Measurements from ENCODE around the gene CD276. TPM values are rescaled to one million over a fixed set of nuclear protein-coding genes. Genes with fewer than 3 reads are reported as not detected.
"Not testable (repeated sequence)": the region's sequence is repeated elsewhere in the genome, so short reads cannot be mapped to it uniquely, and the experiment has no call there.

The CD276 gene
- total RNA-seq, 2 experiments from 2014 or later: not detected

- Histone ChIP-seq H3K4me1 (ENCODE audit: insufficient read depth, low read length, poor library complexity, severe bottlenecking) (peaks cover 10% of the 10 kb centered on the region), H3K4me3 (ENCODE audit: low read depth, low read length, poor library complexity, severe bottlenecking) (no peak overlapping the region), H3K9me3 (ENCODE audit: low read length) (no peaks in the 10 kb centered on the region), H4K20me1 (ENCODE audit: insufficient read depth, low read length) (no peaks in the 10 kb centered on the region), H3K9me2 (ENCODE audit: insufficient read depth, low read length) (no peaks in the 10 kb centered on the region), H3K27ac (ENCODE audit: low read depth, low read length, poor library complexity, severe bottlenecking) (no peak overlapping the region), H3K79me2 (ENCODE audit: insufficient read depth, low read depth, low read length) (no peaks in the 10 kb centered on the region), H3K36me3 (ENCODE audit: insufficient read depth, low read length) (no peaks in the 10 kb centered on the region), H2AFZ (ENCODE audit: low read length) (no peak overlapping the region), H3K4me2 (ENCODE audit: low read length) (no peak overlapping the region)
- ChIA-PET CTCF (ENCODE audit: unreplicated experiment) (interaction anchor here (0.6 to 1.5 kb wide), 3 partner anchors 23 to 459 kb away, joined by 4 to 5 read pairs (median 4); no protein-coding TSS in a partner anchor), POLR2A (no interaction called here)
- TF ChIP-seq CTCF (conservative IDR thresholded peaks at IDR 0.05; ENCODE audit: low read length): peak; percentile 98
- TF ChIP-seq EZH2phosphoT487 (IDR thresholded peaks at IDR 0.05; ENCODE audit: borderline replicate concordance, low read depth, low read length): no peak
- no TSS peak for BruUV-seq (replicated peaks)
- intact Hi-C loops (cut with micrococcal nuclease; ENCODE audit: unreplicated experiment): loop anchor here (1.0 to 5.0 kb wide), 6 partner anchors 23 to 458 kb away; no protein-coding TSS in a partner anchor
- DNase-seq (ENCODE audit: low spot score): peak; percentile 80
Measured at GRCh38 chr15:73700041-73700842, 16.1 kb downstream of the CD276 start.

DNA sequence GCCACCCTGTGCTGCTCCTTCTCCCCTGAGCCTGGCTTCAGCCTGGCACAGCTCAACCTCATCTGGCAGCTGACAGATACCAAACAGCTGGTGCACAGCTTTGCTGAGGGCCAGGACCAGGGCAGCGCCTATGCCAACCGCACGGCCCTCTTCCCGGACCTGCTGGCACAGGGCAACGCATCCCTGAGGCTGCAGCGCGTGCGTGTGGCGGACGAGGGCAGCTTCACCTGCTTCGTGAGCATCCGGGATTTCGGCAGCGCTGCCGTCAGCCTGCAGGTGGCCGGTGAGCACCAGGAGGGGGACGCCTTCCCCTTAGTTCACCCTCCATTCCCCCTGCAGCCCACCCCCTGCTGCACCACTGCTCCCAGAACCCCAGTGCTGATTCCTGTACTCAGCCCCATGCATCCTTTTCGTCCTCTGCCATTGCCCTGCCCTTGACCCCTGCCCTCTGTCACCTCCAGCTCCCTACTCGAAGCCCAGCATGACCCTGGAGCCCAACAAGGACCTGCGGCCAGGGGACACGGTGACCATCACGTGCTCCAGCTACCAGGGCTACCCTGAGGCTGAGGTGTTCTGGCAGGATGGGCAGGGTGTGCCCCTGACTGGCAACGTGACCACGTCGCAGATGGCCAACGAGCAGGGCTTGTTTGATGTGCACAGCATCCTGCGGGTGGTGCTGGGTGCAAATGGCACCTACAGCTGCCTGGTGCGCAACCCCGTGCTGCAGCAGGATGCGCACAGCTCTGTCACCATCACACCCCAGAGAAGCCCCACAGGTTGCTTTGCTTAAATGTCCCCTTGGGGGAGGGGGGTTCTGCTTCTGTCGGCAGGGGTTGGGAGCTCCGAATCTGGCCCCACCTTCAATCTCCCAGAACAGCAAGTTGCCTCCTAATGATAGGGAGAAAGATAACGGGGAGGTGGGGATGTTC is 18.4 kb downstream of the CD276 start:
- H4K20me1 ChIP-seq (ENCODE audit: insufficient read depth, low read length); H3K9me3 ChIP-seq (ENCODE audit: low read length); H3K27ac ChIP-seq (ENCODE audit: low read depth, low read length, poor library complexity, severe bottlenecking); H3K4me2 ChIP-seq (ENCODE audit: low read length); H3K4me1 ChIP-seq (ENCODE audit: insufficient read depth, low read length, poor library complexity, severe bottlenecking); H3K4me3 ChIP-seq (ENCODE audit: low read depth, low read length, poor library complexity, severe bottlenecking); H3K36me3 ChIP-seq (ENCODE audit: insufficient read depth, low read length); BruUV-seq (replicated peaks); H2AFZ ChIP-seq (ENCODE audit: low read length); H3K9me2 ChIP-seq (ENCODE audit: insufficient read depth, low read length); CTCF ChIA-PET (ENCODE audit: unreplicated experiment); POLR2A ChIA-PET; H3K79me2 ChIP-seq (ENCODE audit: insufficient read depth, low read depth, low read length); DNase-seq (ENCODE audit: low spot score): not testable (repeated sequence)
- intact Hi-C loops (cut with micrococcal nuclease; ENCODE audit: unreplicated experiment): loop anchor here (5.0 kb wide), 3 partner anchors 395 to 460 kb away; no protein-coding TSS in a partner anchor

GRCh38 chr15:73703601-73704000 is 19.4 kb downstream of the CD276 start:
- H3K36me3 ChIP-seq (ENCODE audit: insufficient read depth, low read length); H3K4me2 ChIP-seq (ENCODE audit: low read length); H3K4me1 ChIP-seq (ENCODE audit: insufficient read depth, low read length, poor library complexity, severe bottlenecking); H3K9me3 ChIP-seq (ENCODE audit: low read length); CTCF ChIA-PET (ENCODE audit: unreplicated experiment); BruUV-seq (replicated peaks); POLR2A ChIA-PET; H2AFZ ChIP-seq (ENCODE audit: low read length); H3K9me2 ChIP-seq (ENCODE audit: insufficient read depth, low read length); H4K20me1 ChIP-seq (ENCODE audit: insufficient read depth, low read length); DNase-seq (ENCODE audit: low spot score); H3K27ac ChIP-seq (ENCODE audit: low read depth, low read length, poor library complexity, severe bottlenecking); H3K4me3 ChIP-seq (ENCODE audit: low read depth, low read length, poor library complexity, severe bottlenecking); H3K79me2 ChIP-seq (ENCODE audit: insufficient read depth, low read depth, low read length): not testable (repeated sequence)
- intact Hi-C loops (cut with micrococcal nuclease; ENCODE audit: unreplicated experiment): loop anchor here (5.0 kb wide), 3 partner anchors 396 to 461 kb away; no protein-coding TSS in a partner anchor

GRCh38 chr15:73704142-73704868 is 20.1 kb downstream of the CD276 start:
- H3K27ac ChIP-seq (ENCODE audit: low read depth, low read length, poor library complexity, severe bottlenecking); H3K4me2 ChIP-seq (ENCODE audit: low read length); H2AFZ ChIP-seq (ENCODE audit: low read length); DNase-seq (ENCODE audit: low spot score); BruUV-seq (replicated peaks); H4K20me1 ChIP-seq (ENCODE audit: insufficient read depth, low read length); H3K4me3 ChIP-seq (ENCODE audit: low read depth, low read length, poor library complexity, severe bottlenecking); H3K9me2 ChIP-seq (ENCODE audit: insufficient read depth, low read length); H3K9me3 ChIP-seq (ENCODE audit: low read length); POLR2A ChIA-PET; H3K36me3 ChIP-seq (ENCODE audit: insufficient read depth, low read length); H3K4me1 ChIP-seq (ENCODE audit: insufficient read depth, low read length, poor library complexity, severe bottlenecking); H3K79me2 ChIP-seq (ENCODE audit: insufficient read depth, low read depth, low read length): not testable (repeated sequence)
- CTCF ChIA-PET (ENCODE audit: unreplicated experiment): interaction anchor here (0.6 to 1.3 kb wide), 3 partner anchors 27 to 439 kb away, joined by 3 to 5 read pairs (median 4); no protein-coding TSS in a partner anchor
- intact Hi-C loops (cut with micrococcal nuclease; ENCODE audit: unreplicated experiment): loop anchor here (5.0 kb wide), 3 partner anchors 397 to 462 kb away; no protein-coding TSS in a partner anchor

Measured in OCI-LY7 (cell line).